Transverse colon (tissue), 4 donors: ENCODE data around the gene APOBR. TPM values are rescaled to one million over a fixed set of nuclear protein-coding genes. Genes with fewer than 3 reads are reported as not detected.
A peak's percentile ranks its signal among the peaks of the same experiment; 100 is the strongest.

ENCODE experiments used
- DNase-seq: peaks from one replicate; pipeline ENCODE4 v3.0.0-alpha.2; 2019
- H3K27ac ChIP-seq, 4 donors: fragments of 200-600 bp; sonication (generic); 2 replicates each; pipeline ENCODE4 v1.5.1; 2016 to 2018; ENCODE audit warnings: inconsistent platforms in 4 of 4
- H3K27me3 ChIP-seq: fragments of 200-600 bp; sonication (generic); 2 replicates; pipeline ENCODE4 v1.5.1; 2017; ENCODE audit warnings: inconsistent platforms
- H3K36me3 ChIP-seq, 4 donors: fragments of 200-600 bp; sonication (generic); 2 replicates each; pipeline ENCODE4 v1.5.1; 2017 to 2019; ENCODE audit warnings: inconsistent platforms in 4 of 4
- H3K4me1 ChIP-seq, 4 donors: fragments of 200-600 bp; sonication (generic); 2 replicates each; pipeline ENCODE4 v1.5.1; 2017 to 2020; ENCODE audit warnings: inconsistent platforms in 4 of 4
- H3K4me3 ChIP-seq, 4 donors: fragments of 200-600 bp; sonication (generic); 1 replicate in 1 of 4; 2 replicates in 3 of 4; pipeline versions ENCODE4 v1.5.1 to v1.6.1; 2017 to 2019; ENCODE audit warnings: inconsistent platforms in 4 of 4
- H3K9me3 ChIP-seq, 2 donors: fragments of 200-600 bp; sonication (generic); 2 replicates each; pipeline ENCODE4 v1.5.1; 2017 to 2019; ENCODE audit warnings: inconsistent platforms in 2 of 2
- CTCF ChIP-seq, 5 experiments: fragments of 200-600 bp in 3 of 5; fragments of 450-650 bp in 2 of 5; sonication (generic) in 3 of 5; IDR thresholded peaks; 1 replicate in 2 of 5; 2 replicates in 3 of 5; pipeline ENCODE4 v1.5.1; 2016 to 2017; ENCODE audit warnings: antibody characterized with exemption in 5 of 5, inconsistent platforms in 3 of 5, mild to moderate bottlenecking in 2 of 5, moderate library complexity in 1 of 5
- EP300 ChIP-seq: sonication (generic); formaldehyde crosslinking; IDR thresholded peaks from one replicate; pipeline ENCODE4 v1.6.1; 2017; ENCODE audit warnings: antibody characterized with exemption, low read depth
- POLR2A ChIP-seq: fragments of 450-650 bp; IDR thresholded peaks from one replicate; pipeline ENCODE4 v1.6.1; 2016; ENCODE audit warnings: antibody characterized with exemption, mild to moderate bottlenecking, moderate library complexity
- POLR2AphosphoS5 ChIP-seq, 3 donors: sonication (generic); formaldehyde crosslinking; IDR thresholded peaks; one replicate each; pipeline ENCODE4 v1.6.1; 2016; ENCODE audit warnings: antibody characterized with exemption in 3 of 3
- WGBS, 2 donors: methylation state at CpG; one replicate each; pipeline ENCODE4 v1.1.5; 2018; ENCODE audit warnings: low coverage in 1 of 2; 5-methylcytosine and 5-hydroxymethylcytosine counted together
- in situ Hi-C, 4 donors: fragments of 200-750 bp; cut with MboI; loops; one replicate each; pipeline versions ENCODE4 v1.15.0 to v1.15.1; 2017; ENCODE audit warnings: low sequenced_read_pairs in 3 of 4, low pct_ligation_motif_present in 1 of 4, low pct_unique_long_range_greater_than_20kb in 1 of 4
- intact Hi-C: fragments of 100-400 bp; cut with DNase I; formaldehyde crosslinking; loops from one replicate; pipeline ENCODE4 v1.15.1; 2023; ENCODE audit warnings: low total_unique reads
- total RNA-seq, 4 donors: library from RNA; depleted of rRNA; stranded (reverse); fragments of >200 nt; gene quantifications; one replicate each; pipeline ENCODE4 v1.1.0, GENCODE V29; 2016

Gene APOBR
- total RNA-seq, 4 donors from 2014 or later, result 60.0 to 96.9 (median 61.7) TPM

- no peak overlapping the region for H3K4me3 ChIP-seq
- TF ChIP-seq POLR2A (no peak), EP300 (peak; percentile 18), CTCF (IDR thresholded peaks at IDR 0.05) (no peak), POLR2AphosphoS5 (IDR thresholded peaks at IDR 0.05) (peak; percentile 12 to 37 (median 20))
- H3K4me1 ChIP-seq, result peaks cover 11 to 69% (median 37%) of the 10 kb centered on the region in 4 donors
- WGBS, 2 donors, result 42 to 53% methylated on average over 4 to 5 of the region's 5 CpGs
- DNase-seq, result peak; percentile 47
- H3K9me3 ChIP-seq, result no peaks in the 10 kb centered on the region
- no peaks in the 10 kb centered on the region for H3K27me3 ChIP-seq
- in situ Hi-C loops, result no loop called here
- H3K27ac ChIP-seq, result peak overlapping the region; percentile 25 to 83 (median 80)
- intact Hi-C loops, result loop anchor here (1.0 kb wide), 1 partner anchor 25 kb away; no protein-coding TSS in a partner anchor
- H3K36me3 ChIP-seq, result no peaks in the 10 kb centered on the region
These were observed 40.3 kb downstream of the APOBR start for GRCh38 chr16:28534542-28535373.

GRCh38 chr16:28537076-28537475 is 42.6 kb downstream of the APOBR start:
- 26 to 50% methylated on average over 5 to 6 of the region's 6 CpGs for WGBS, 2 donors
- Histone ChIP-seq H3K27ac (peak overlapping the region; percentile 91 to 95 (median 94)), H3K27me3 (no peaks in the 10 kb centered on the region), H3K4me3 (peak overlapping the region; percentile 26 to 61 (median 42)), H3K4me1 (peaks cover 9 to 78% (median 37%) of the 10 kb centered on the region in 4 donors), H3K36me3 (no peaks in the 10 kb centered on the region), H3K9me3 (no peaks in the 10 kb centered on the region)
- no peak for DNase-seq
- in situ Hi-C loops (no loop called here), intact Hi-C loops (no loop called here)
- TF ChIP-seq POLR2AphosphoS5 (IDR thresholded peaks at IDR 0.05), result no peak
- TF ChIP-seq CTCF (IDR thresholded peaks at IDR 0.05), result no peak
- TF ChIP-seq EP300, result no peak
- TF ChIP-seq POLR2A, result no peak

- peak overlapping the region; percentile 38 to 61 (median 50) for H3K4me3 ChIP-seq
- intact Hi-C loops (loop anchor here (1.0 kb wide), 1 partner anchor 47 kb away; no protein-coding TSS in a partner anchor), in situ Hi-C loops (no loop called here)
- DNase-seq, result peak; percentile 41
- peaks cover under 1 to 76% (median 39%) of the 10 kb centered on the region in 4 donors for H3K4me1 ChIP-seq
- peak overlapping the region; percentile 91 to 95 (median 94) for H3K27ac ChIP-seq
- no peaks in the 10 kb centered on the region for H3K9me3 ChIP-seq
- no peaks in the 10 kb centered on the region for H3K27me3 ChIP-seq
- H3K36me3 ChIP-seq, result no peaks in the 10 kb centered on the region
- 0 to 52% methylated on average over 1 to 13 of the region's 13 CpGs for WGBS, 2 donors
- no peak for TF ChIP-seq CTCF (IDR thresholded peaks at IDR 0.05)
- no peak for TF ChIP-seq POLR2AphosphoS5 (IDR thresholded peaks at IDR 0.05)
- TF ChIP-seq EP300, result no peak
- TF ChIP-seq POLR2A, result no peak
These were observed 43.7 kb downstream of the APOBR start for GRCh38 chr16:28537964-28538732.
